Stimulated activated CD4-positive, alpha-beta T cell treated with anti-CD3 and anti-CD28 coated beads, Interleukin-12 subunit alpha, Interleukin-12 subunit beta, amount 100 ng/mL, for 4 hours (primary cell): ENCODE results near the gene SNX21.
"Not testable (repeated sequence)": the region's sequence is repeated elsewhere in the genome, so short reads cannot be mapped to it uniquely, and the experiment has no call there.

Source experiments
- DNase-seq: peaks from one replicate; pipeline ENCODE4 v3.0.0-alpha.2; 2020

SNX21 gene

DNA sequence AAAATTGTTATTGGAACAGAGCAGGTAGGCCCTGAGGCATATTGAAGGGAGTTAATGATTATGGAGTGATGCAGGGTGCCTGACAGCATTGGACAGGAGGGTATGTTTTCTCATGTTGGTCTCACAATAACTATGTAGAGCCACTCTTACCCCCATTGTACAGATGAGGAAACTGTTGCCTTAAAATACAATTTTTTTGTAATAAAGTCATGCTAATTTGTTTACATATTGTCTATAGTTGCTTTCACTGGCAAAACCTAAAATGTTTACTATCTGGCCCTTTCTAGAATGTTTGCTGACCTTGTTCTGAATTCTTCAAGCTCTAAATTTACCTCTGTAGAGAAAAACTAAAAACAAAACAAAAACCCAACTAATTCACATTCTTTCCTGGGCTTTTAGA is 17.9 kb downstream of the SNX21 start:
- DNase-seq: no peak

DNA sequence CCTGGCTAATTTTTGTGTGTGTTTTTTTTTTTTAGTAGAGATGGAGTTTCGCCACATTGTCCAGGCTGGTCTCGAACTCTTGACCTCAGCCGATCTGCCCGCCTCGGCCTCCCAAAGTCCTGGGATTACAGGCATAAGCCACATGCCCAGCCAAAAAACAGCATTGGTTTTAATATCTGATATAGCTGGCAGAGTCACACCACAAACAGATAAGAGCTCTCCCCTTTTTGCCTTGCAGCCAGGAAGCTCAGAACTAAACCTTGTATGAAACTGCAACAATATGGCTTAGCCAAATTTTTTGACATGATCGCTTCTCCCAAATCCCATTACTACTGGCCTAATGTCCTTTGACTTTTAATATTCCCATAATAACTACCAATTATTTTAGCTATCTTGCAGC is 18.7 kb downstream of the SNX21 start:
- DNase-seq: no peak

GRCh38 chr20:45853484-45853883 is 19.9 kb downstream of the SNX21 start:
- no peak for DNase-seq

DNA sequence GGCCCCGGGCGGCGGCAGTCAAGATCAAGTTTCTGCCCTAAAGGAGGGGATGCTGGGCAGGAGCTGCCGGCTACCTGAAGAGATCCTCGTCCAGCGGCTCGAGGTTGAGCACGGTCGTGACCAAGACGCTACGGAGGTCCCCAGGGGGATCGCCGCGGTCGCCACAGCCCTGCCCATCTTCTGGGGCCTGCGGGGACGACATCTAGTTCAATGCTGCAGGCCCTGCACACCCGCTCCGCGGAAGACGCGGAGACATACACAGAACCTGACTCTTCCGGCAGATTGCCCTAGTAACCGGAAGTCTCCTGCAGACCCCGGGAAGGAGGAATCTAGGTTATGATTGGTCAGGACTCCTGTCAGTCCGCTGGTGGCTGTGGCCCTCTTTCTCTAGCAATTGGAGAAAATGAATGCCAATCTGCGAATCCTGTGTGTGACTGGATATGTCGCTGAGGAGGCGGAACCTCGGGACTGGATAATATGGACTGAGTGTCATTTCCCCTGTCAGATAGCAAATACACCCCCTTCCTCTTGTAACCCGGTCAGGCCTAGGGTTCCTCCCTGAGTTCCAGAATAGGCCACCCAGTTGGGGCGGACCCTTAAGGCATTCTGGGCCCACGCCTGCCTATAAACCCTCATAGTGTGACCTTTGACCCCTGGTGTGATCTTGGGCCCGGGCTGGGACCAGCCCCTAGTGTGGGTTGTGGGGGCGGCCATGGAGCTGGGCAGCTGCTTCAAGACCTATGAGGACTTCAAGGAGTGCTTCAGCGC is 23.7 kb downstream of the SNX21 start, which contains the start of the genes ACOT8 and ZSWIM3:
Gene ACOT8 (minus strand): TSS at position 279 of the 768 bp plus-strand sequence. CDS start 77 bp downstream, at position 202.
Gene ZSWIM3 (plus strand): TSS at position 501 of the 768 bp plus-strand sequence. CDS start 212 bp downstream, at position 713.
- peak; percentile 77 for DNase-seq

DNA sequence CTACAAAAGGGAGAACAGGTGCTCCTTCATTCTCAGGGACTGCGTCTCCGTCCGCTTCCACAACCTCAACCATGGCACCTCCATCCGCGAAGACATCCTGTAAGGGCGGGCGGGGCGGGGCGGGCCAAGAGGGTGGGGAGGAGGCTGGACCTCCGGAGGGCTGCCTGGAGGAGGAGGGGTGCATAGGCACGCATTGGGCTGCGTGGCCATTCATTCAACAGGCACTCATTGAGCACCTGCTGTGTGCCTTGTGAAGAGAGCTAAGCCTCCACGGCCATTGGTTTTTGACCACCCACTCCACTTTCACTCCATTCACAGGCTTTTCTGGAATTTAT is 24.2 kb downstream of the SNX21 start:
- DNase-seq: no peak

DNA sequence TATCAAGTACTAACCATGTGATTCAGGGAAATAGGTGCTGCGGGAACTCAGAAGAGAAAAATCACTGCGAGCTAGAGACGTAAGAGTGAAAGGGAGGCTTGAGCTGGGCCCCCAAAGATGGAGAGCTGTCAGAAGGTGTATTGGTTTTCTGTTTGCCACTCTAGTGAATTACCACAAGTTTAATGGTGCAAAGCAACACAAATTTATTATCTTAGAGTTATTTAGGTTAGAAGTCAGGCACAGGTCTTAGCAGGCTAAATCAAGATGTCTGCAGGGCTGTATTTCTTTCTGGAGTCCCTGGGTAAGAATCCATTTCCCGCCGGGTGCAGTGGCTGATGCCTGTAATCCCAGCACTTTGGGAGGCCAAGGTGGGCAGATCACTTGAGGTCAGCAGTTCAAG is 26.3 kb downstream of the SNX21 start:
- DNase-seq: no peak

- no peak for DNase-seq
These were observed 27.1 kb downstream of the SNX21 start for GRCh38 chr20:45860560-45861220.

DNA sequence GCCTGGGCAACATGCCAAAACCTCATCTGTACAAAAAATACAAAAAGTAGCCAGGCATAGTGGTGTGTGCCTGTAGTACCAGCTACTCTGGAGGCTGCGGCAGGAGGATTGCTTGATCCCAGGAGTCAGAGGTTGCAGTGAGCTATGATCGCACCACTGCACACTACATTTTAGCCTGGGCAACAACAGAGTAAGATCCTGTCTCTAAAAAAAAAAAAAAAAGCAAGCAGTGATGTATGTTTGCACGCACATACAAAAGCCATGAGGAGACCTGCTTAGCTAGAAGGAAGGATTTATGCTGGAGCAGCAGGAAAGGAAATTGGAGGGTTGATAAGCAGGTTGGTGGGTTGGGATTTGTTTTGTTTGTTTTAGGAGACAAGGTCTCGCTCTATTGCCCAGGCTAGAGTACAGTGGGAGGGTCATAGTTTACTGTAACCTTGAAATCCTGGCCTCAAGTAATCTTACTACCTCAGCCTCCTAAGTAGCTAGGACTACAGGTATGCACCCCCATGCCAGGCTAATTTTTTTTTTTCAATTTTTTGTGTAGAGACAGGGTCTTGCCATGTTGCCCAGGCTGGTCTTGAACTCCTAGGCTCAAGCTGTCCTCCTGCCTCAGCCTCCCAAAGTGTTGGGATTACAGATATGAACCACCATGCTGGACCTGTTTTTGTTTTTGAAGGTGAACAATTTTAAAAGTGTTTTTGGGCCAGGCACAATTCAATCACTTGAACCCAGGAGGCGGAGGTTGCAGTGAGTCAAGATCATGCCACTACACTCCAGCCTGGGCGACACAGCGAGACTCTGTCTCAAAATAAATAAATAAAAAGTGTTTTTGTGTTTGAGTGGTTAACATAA is 27.8 kb downstream of the SNX21 start:
- no peak for DNase-seq

DNA sequence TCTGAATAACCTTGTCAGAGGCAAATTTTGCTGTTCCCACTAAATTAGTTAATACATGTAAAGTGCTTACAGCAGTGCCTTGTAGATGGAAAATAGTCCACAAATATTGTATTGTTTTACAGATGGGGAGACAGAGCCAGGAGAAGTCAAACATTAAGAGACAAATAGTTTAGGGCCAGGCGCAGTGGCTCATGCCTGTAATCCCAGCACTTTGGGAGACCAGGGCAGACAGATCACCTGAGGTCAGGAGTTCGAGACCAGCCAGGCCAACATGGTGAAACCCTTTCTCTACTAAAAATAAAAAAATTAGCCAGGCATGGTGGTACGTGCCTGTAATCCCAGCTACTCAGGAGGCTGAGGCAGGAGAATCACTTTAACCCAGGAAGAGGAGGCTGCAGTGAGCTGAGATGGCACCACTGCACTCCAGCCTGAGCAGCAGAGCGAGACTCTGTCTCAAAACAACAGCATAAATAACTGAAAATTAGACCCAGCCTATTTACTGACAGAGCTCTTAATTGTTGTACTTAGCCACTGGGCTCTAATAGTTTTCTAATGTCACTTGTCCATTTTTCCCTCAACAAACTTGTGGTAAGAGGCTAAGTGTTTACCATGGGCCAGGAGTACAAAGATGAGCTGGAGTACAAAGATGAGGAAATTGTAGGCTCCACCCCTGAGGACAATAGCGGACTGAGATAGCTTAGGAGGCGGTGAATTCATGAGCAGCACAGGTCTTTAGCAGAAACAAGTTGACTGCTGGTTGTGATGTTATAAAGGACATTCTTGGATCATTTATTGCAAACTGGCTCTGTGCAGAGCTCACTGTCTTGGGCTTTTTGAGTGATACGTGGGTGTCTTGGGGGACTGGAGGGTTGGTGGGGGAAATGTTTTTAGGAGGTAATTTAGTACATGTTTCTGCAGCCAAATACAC is 30.2 kb downstream of the SNX21 start:
- no peak for DNase-seq

DNA sequence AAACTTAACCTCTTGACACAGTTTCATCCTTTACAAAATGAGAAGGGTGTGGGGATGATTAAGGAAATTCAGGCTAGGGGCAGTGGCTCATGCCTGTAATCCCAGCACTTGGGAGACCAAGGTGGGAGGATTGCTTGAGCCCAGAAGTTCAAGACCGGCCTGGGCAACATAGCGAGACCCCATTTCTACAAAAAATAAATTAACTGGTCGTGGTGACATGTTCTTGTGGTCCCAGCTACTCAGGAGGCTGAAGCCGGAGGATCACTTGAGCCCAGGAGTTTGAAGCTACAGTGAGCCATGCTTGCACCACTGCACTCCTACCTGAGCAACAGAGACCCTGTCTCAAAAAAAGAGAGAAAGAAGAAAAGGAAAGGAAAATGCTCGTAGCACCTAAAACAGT is 32.9 kb downstream of the SNX21 start:
- DNase-seq: no peak

GRCh38 chr20:45867136-45867818 is 33.7 kb downstream of the SNX21 start:
- no peak for DNase-seq

- no peak for DNase-seq
These were observed 34.2 kb downstream of the SNX21 start for GRCh38 chr20:45867819-45868176.

DNA sequence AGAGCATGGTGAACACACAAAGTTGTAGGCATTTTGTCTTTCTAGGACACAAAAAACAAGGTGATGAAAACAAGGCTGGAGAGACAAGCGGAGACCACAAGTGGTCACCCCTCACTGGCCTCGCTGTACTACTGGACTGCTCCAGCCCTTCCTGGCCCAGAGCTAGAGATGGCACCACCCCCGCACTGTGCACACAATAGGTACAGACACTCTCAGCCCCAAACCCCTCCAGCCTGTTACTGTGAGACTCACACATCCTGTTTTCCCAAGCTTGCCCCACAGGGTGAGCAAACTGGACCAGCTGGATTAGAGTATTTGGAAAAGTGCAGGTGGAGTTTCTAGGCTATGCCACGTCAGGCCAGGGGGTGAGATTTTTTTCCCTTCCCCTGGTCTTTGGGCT is 39.0 kb downstream of the SNX21 start:
- no peak for DNase-seq

GRCh38 chr20:45873409-45874103 is 40.0 kb downstream of the SNX21 start:
- DNase-seq: no peak

GRCh38 chr20:45874104-45874481 is 40.5 kb downstream of the SNX21 start:
- not testable (repeated sequence) for DNase-seq

DNA sequence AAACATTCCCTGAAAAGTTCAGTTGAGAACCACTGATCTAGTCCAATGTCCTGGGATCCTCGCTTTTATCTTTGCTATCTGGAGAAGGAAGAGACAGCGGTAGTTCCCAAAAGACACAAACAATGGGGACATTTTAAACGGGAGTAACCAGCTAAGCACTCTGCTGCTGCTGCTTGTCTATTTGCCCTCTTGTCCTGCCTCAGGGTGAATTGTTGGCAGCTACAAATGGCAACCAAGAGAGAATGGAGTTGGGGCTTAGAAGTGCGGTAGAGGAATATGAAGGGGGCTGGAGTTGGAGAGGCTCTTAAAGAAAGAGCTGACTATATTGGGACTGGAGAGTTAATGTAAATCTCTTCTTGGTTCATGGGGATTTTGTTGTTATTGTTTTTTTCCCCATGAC is 41.0 kb downstream of the SNX21 start:
- no peak for DNase-seq

DNA sequence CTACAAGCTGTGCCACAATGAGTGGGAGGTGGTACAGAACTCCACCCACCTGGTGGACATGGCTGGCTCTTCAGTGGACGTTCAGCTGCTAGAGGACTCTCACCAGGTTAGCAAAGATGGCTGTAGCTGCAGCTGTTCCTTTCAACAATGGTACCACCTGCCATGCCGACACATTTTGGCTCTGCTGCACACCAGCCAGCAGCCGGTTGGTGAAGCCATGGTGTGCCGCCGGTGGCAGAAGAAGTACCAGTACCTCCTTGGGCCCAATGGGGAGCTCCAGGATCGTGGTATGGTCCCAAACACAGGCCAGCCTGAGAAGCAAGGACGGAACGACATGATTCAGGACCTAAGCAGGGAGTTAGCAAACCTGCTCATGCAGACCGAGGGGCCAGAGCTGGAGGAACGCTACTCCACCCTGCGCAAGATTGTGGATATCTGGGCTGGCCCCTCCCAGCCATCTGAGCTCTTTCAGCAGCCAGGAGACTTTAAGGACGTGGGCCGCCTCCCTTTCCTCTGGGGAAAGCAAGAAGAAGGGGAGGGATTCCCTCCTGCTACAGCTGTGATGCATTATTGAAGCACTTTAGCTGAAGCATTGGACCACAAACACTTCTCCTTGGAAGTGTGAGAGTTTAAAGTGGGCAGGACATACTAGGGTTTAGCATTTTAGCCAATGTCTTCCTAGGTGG is 44.6 kb downstream of the SNX21 start:
- DNase-seq: no peak

DNA sequence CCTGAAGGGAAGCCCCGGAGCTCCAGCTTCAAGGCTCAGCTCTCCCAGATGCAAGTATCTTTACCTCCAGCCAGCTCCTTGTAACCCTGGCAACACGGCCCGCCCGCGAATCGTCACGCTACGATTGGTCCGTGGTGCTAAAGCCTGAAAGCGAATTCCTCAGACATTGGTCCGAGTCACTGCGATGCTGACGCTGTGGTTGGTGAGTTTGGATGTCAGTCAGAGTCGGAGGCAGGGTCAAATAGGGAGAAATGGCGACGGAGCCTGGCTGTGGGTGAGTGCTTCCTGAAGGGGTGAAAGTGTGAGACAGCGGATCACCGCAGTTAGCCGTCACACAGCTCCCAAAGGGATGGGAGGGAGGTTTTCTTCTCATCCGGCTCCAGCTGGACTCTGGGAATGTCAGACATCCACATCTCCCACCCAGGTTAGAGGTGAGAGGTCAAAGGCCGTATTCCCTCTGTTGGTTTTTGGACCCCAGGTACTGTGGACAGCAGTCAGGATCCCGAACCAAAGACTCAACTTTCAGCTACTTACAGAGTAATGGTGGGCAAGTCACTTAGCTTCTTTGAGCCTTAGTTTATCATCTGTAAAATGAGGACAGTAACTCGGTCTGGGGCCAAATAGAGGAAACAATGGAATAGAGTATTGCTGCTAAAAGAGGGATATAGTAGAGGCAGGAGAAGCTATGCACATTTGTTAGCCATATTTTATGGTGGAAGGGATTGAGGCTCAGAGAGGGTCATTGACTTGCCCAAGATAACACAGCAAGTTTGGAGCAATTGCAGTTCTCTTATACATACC is 47.6 kb downstream of the SNX21 start, which contains the start of gene ZSWIM1:
Gene ZSWIM1 (plus strand): TSS at position 240 of the 801 bp plus-strand sequence. CDS start 1,366 bp downstream, outside the sequence.
- peak; percentile 98 for DNase-seq

DNA sequence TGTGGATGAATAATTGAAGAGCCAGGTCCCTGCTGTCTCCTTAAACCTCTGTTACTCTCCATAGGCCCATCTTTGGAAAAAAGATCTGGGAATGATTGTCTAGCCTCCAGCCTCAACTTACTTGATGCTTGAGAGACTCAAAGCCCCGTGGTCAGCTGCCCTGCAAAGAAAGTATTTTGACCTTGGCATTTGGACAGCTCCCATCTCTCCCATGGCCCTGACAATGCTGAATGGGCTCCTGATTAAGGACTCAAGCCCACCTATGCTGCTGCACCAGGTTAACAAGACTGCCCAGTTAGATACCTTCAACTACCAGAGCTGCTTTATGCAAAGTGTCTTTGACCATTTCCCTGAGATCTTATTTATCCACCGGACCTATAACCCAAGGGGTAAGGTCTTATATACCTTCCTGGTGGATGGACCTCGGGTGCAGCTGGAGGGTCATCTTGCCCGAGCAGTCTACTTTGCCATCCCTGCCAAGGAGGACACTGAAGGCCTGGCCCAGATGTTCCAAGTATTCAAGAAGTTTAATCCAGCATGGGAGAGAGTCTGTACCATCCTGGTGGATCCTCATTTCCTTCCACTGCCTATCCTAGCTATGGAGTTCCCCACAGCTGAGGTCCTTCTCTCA is 49.0 kb downstream of the SNX21 start:
- no peak for DNase-seq
